Gastrocnemius medialis (tissue), 4 donors: ENCODE data around the gene VOPP1.
"Not testable (repeated sequence)": the region's sequence is repeated elsewhere in the genome, so short reads cannot be mapped to it uniquely, and the experiment has no call there.

Source experiments
- CTCF ChIP-seq, 5 experiments: fragments of 450-650 bp in 3 of 5; fragments of 200-600 bp in 2 of 5; sonication (generic) in 2 of 5; IDR thresholded peaks in 4 of 5; conservative IDR thresholded peaks in 1 of 5; 1 replicate in 4 of 5; 2 replicates in 1 of 5; pipeline ENCODE4 v1.5.1; 2016 to 2019; ENCODE audit warnings: antibody characterized with exemption in 5 of 5, mild to moderate bottlenecking in 3 of 5, moderate library complexity in 3 of 5
- POLR2A ChIP-seq, 2 donors: fragments of 450-650 bp; IDR thresholded peaks; one replicate each; pipeline ENCODE4 v1.6.1; 2017; ENCODE audit warnings: antibody characterized with exemption in 2 of 2, mild to moderate bottlenecking in 2 of 2, moderate library complexity in 2 of 2

GRCh38 chr7:55582656-55583055 lies 10.4 kb upstream of the VOPP1 start:
- TF ChIP-seq CTCF (IDR thresholded peaks at IDR 0.05 in 4 of 5, conservative IDR thresholded peaks at IDR 0.05 in 1 of 5); POLR2A (IDR thresholded peaks at IDR 0.05): not testable (repeated sequence)
